Uterus (tissue), 2 donors: ENCODE data around the gene COPZ1.

ENCODE experiments used
- POLR2A ChIP-seq, 2 donors: fragments of 450-650 bp; IDR thresholded peaks; one replicate each; pipeline ENCODE4 v1.6.1; 2016; ENCODE audit warnings: antibody characterized with exemption in 2 of 2, mild to moderate bottlenecking in 1 of 2, moderate library complexity in 1 of 2
- TF ChIP-seq, protein P1 (sequence below), 4 experiments: fragments of 200-600 bp in 2 of 4; fragments of 450-650 bp in 2 of 4; sonication (generic) in 2 of 4; IDR thresholded peaks; one replicate each; pipeline ENCODE4 v1.5.1; 2016 to 2019; ENCODE audit warnings: antibody characterized with exemption in 4 of 4, mild to moderate bottlenecking in 2 of 4, moderate library complexity in 1 of 4

DNA sequence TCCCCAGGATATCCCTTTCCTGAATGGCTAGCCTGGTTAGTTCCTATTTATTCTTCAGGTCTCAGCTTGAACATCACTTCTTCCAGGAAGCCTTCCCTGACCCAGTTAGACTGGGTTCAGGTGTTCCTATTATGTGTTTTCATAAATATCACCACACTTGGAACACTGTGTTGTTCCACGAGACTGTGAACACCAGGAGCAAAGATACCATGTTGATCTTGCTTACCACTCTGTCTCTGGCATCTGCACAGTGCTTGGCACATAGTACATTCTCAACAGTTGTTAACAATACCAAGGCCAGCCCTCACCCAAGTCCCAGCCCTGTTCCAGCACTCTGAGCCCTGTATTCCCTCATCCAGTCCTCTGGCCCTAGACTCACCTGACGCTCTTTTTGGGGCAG, 73.3 kb downstream of the COPZ1 start:
- TF ChIP-seq, protein P1, sequence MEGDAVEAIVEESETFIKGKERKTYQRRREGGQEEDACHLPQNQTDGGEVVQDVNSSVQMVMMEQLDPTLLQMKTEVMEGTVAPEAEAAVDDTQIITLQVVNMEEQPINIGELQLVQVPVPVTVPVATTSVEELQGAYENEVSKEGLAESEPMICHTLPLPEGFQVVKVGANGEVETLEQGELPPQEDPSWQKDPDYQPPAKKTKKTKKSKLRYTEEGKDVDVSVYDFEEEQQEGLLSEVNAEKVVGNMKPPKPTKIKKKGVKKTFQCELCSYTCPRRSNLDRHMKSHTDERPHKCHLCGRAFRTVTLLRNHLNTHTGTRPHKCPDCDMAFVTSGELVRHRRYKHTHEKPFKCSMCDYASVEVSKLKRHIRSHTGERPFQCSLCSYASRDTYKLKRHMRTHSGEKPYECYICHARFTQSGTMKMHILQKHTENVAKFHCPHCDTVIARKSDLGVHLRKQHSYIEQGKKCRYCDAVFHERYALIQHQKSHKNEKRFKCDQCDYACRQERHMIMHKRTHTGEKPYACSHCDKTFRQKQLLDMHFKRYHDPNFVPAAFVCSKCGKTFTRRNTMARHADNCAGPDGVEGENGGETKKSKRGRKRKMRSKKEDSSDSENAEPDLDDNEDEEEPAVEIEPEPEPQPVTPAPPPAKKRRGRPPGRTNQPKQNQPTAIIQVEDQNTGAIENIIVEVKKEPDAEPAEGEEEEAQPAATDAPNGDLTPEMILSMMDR (IDR thresholded peaks at IDR 0.05), result no peak
- no peak for TF ChIP-seq POLR2A (IDR thresholded peaks at IDR 0.05)
